ENCODE results near the gene GPR148. TPM values are rescaled to one million over a fixed set of nuclear protein-coding genes. Genes with fewer than 3 reads are reported as not detected.

The GPR148 gene
- total RNA-seq, 2 experiments from 2014 or later: not detected

GRCh38 chr2:130756053-130756873, 27.4 kb downstream of the GPR148 start:
- ChIA-PET CTCF (interaction anchor here (0.6 to 0.7 kb wide), 2 partner anchors 31 to 528 kb away, joined by 3 to 5 read pairs; no protein-coding TSS in a partner anchor), POLR2A (no interaction called here)
- peaks cover 40% of the 10 kb centered on the region for H3K27me3 Mint-ChIP-seq
- peaks cover 7% of the 10 kb centered on the region for H3K4me1 Mint-ChIP-seq
- no peak overlapping the region for H3K27ac Mint-ChIP-seq
- no peak for DNase-seq
- no peaks in the 10 kb centered on the region for H3K9me3 Mint-ChIP-seq
- H3K36me3 Mint-ChIP-seq (ENCODE audit: low read depth): no peaks in the 10 kb centered on the region
- no peak overlapping the region for H3K4me3 Mint-ChIP-seq

GRCh38 chr2:130756874-130757668, 28.2 kb downstream of the GPR148 start:
- H3K27ac Mint-ChIP-seq: no peak overlapping the region
- no peaks in the 10 kb centered on the region for H3K9me3 Mint-ChIP-seq
- peaks cover 7% of the 10 kb centered on the region for H3K4me1 Mint-ChIP-seq
- no peak overlapping the region for H3K4me3 Mint-ChIP-seq
- DNase-seq: no peak
- POLR2A ChIA-PET: no interaction called here
- CTCF ChIA-PET: interaction anchor here (0.6 to 0.7 kb wide), 2 partner anchors 31 to 528 kb away, joined by 3 to 5 read pairs; no protein-coding TSS in a partner anchor
- H3K36me3 Mint-ChIP-seq (ENCODE audit: low read depth): no peaks in the 10 kb centered on the region
- H3K27me3 Mint-ChIP-seq: peaks cover 40% of the 10 kb centered on the region

- peaks cover 4% of the 10 kb centered on the region for H3K4me1 Mint-ChIP-seq
- no peaks in the 10 kb centered on the region for H3K36me3 Mint-ChIP-seq (ENCODE audit: low read depth)
- no peak overlapping the region for H3K4me3 Mint-ChIP-seq
- H3K9me3 Mint-ChIP-seq: no peaks in the 10 kb centered on the region
- ChIA-PET POLR2A (no interaction called here), CTCF (no interaction called here)
- no peak for DNase-seq
- peaks cover 28% of the 10 kb centered on the region for H3K27me3 Mint-ChIP-seq
- H3K27ac Mint-ChIP-seq: no peak overlapping the region
These were observed 31.3 kb downstream of the GPR148 start for GRCh38 chr2:130759906-130760753.

GRCh38 chr2:130760754-130761751, 32.2 kb downstream of the GPR148 start:
- Mint-ChIP-seq H3K27ac (no peak overlapping the region), H3K4me3 (no peak overlapping the region), H3K4me1 (peaks cover 2% of the 10 kb centered on the region), H3K27me3 (peaks cover 24% of the 10 kb centered on the region), H3K9me3 (no peaks in the 10 kb centered on the region), H3K36me3 (ENCODE audit: low read depth) (no peaks in the 10 kb centered on the region)
- no peak for DNase-seq
- CTCF ChIA-PET: no interaction called here
- POLR2A ChIA-PET: no interaction called here

GRCh38 chr2:130762031-130762909, 33.4 kb downstream of the GPR148 start:
- no peak for DNase-seq
- CTCF ChIA-PET: interaction anchor here (1.3 kb wide), 1 partner anchor 35 kb away, joined by 4 read pairs; no protein-coding TSS in a partner anchor
- H3K9me3 Mint-ChIP-seq: no peaks in the 10 kb centered on the region
- H3K27me3 Mint-ChIP-seq: peaks cover 15% of the 10 kb centered on the region
- POLR2A ChIA-PET: no interaction called here
- H3K36me3 Mint-ChIP-seq (ENCODE audit: low read depth): no peaks in the 10 kb centered on the region
- no peak overlapping the region for H3K27ac Mint-ChIP-seq
- no peak overlapping the region for H3K4me3 Mint-ChIP-seq
- H3K4me1 Mint-ChIP-seq: no peaks in the 10 kb centered on the region

DNA sequence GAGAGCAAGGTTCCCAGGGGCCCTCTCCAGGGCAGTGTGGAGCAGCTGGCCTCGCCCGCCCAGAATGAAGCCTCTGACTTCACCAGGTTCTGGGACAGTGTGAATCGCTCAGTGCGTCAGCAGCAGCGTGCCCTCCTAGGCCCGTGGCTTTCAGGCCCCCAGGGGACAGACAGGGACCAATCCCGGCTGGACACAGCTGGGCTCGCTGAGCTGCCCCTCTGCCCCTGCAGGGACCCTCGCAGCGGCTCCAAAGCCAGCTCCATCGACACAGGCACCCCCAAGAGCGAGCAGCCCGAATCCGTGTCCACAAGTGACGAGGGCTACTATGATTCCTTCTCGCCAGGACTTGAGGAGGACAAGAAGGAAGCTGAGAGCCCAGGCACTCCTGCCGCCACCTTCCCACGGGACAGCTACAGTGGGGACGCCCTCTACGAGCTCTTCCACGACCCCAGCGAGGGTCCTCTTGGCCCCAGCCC, 34.1 kb downstream of the GPR148 start:
- no peak for DNase-seq
- Mint-ChIP-seq H3K9me3 (no peaks in the 10 kb centered on the region), H3K4me1 (no peaks in the 10 kb centered on the region), H3K27me3 (peaks cover 10% of the 10 kb centered on the region), H3K36me3 (ENCODE audit: low read depth) (no peaks in the 10 kb centered on the region), H3K27ac (no peak overlapping the region), H3K4me3 (no peak overlapping the region)
- ChIA-PET POLR2A (no interaction called here), CTCF (interaction anchor here (1.3 kb wide), 1 partner anchor 35 kb away, joined by 4 read pairs; no protein-coding TSS in a partner anchor)

DNA sequence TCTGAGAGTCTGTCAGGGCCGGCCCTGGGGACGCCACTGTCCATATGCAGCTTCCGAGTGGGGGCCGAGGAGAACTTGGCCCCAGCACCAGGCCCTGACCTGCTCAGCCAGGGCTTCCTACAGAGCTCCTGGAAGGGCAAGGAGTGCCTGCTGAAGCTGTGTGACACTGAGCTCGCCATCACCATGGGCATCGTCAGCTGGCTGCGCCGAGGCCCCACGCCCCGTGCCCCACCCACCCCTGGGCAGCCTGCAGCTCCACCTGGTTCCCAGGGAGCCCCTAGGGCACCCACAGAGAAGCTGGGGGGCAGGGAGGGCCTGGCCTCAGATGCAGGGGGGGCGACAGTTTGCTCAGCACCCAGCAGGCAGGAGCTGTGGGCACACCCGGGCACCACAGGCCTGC, 34.5 kb downstream of the GPR148 start:
- no peaks in the 10 kb centered on the region for H3K9me3 Mint-ChIP-seq
- no peak overlapping the region for H3K4me3 Mint-ChIP-seq
- no peaks in the 10 kb centered on the region for H3K36me3 Mint-ChIP-seq (ENCODE audit: low read depth)
- ChIA-PET POLR2A (no interaction called here), CTCF (no interaction called here)
- H3K4me1 Mint-ChIP-seq: no peaks in the 10 kb centered on the region
- no peak for DNase-seq
- H3K27me3 Mint-ChIP-seq: peaks cover 8% of the 10 kb centered on the region
- no peak overlapping the region for H3K27ac Mint-ChIP-seq

DNA sequence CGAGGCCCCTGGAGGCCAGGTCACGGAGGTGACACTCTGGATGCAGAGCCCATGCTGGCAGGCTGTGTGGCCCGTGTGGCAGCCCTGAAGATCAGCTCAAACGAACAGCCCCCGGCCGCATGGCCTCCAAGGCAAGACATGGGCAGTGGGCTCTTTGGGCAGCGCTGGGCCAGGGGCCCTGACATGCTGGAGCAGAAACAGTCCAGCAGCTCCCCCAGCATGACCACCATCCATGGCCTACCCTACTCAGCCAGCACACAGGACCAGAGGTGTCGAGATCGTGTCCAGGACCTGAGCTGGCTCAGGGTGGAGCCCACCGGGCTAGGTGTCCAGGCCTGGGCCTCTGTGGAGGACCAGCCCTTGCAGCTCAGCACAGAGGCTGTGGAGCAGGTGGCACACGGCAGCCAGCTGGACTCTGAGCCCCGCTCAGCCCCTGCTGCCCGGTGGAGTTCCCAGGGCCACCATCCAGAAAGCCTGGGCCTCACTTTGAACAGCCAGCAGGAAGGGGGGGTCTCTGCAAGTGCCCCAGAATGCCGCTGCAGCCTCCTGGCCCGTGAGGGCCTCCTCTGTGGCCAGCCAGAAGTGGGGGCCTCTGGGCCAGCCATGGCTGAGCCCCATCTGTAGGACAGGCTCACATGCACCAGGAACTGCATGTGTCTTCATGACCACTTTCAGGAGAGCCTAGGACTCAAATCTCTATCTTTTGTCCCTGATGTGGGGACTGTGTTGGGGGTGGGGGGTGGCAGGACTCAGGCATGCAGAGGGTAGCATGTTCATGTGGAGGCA, 35.4 kb downstream of the GPR148 start:
- Mint-ChIP-seq H3K36me3 (ENCODE audit: low read depth) (no peaks in the 10 kb centered on the region), H3K27ac (no peak overlapping the region), H3K4me1 (no peaks in the 10 kb centered on the region), H3K4me3 (no peak overlapping the region), H3K27me3 (peaks cover 3% of the 10 kb centered on the region), H3K9me3 (no peaks in the 10 kb centered on the region)
- no peak for DNase-seq
- CTCF ChIA-PET: no interaction called here
- POLR2A ChIA-PET: no interaction called here

- H3K4me1 Mint-ChIP-seq: no peaks in the 10 kb centered on the region
- no peak for DNase-seq
- CTCF ChIA-PET: no interaction called here
- no peaks in the 10 kb centered on the region for H3K9me3 Mint-ChIP-seq
- POLR2A ChIA-PET: no interaction called here
- no peak overlapping the region for H3K27ac Mint-ChIP-seq
- no peaks in the 10 kb centered on the region for H3K36me3 Mint-ChIP-seq (ENCODE audit: low read depth)
- H3K4me3 Mint-ChIP-seq: no peak overlapping the region
- peaks cover 3% of the 10 kb centered on the region for H3K27me3 Mint-ChIP-seq
These were observed 35.9 kb downstream of the GPR148 start for GRCh38 chr2:130764821-130765115.

- H3K4me1 Mint-ChIP-seq: no peaks in the 10 kb centered on the region
- H3K36me3 Mint-ChIP-seq (ENCODE audit: low read depth): no peaks in the 10 kb centered on the region
- no peak overlapping the region for H3K4me3 Mint-ChIP-seq
- H3K27ac Mint-ChIP-seq: no peak overlapping the region
- DNase-seq: no peak
- peaks cover 3% of the 10 kb centered on the region for H3K27me3 Mint-ChIP-seq
- POLR2A ChIA-PET: no interaction called here
- CTCF ChIA-PET: no interaction called here
- H3K9me3 Mint-ChIP-seq: no peaks in the 10 kb centered on the region
These were observed 36.6 kb downstream of the GPR148 start for GRCh38 chr2:130765464-130765863.

- Mint-ChIP-seq H3K4me3 (no peak overlapping the region), H3K27me3 (peaks cover 3% of the 10 kb centered on the region), H3K4me1 (no peaks in the 10 kb centered on the region), H3K27ac (no peak overlapping the region), H3K36me3 (ENCODE audit: low read depth) (no peaks in the 10 kb centered on the region), H3K9me3 (no peaks in the 10 kb centered on the region)
- ChIA-PET CTCF (interaction anchor here (1.4 kb wide), 1 partner anchor 31 kb away, joined by 5 read pairs; no protein-coding TSS in a partner anchor), POLR2A (no interaction called here)
- no peak for DNase-seq
These were observed 37.2 kb downstream of the GPR148 start for GRCh38 chr2:130766037-130766436.

All from activated CD4-positive, alpha-beta memory T cell treated with anti-CD3 and anti-CD28 coated beads, Interleukin-2, amount 10 ng/mL, durations not matched to agents 7 days and 5 days (primary cell).